ENCODE measurements around the gene FOXS1. TPM values are rescaled to one million over a fixed set of nuclear protein-coding genes. Genes with fewer than 3 reads are reported as not detected.

The FOXS1 gene
- polyA plus RNA-seq, 1 of the 3 experiments (the other 2 are of a cell fraction): 0.99 TPM

- Histone ChIP-seq H3K9ac (no peak overlapping the region), H3K79me2 (ENCODE audit: insufficient read depth) (no peaks in the 10 kb centered on the region), H3K27me3 (ENCODE audit: insufficient read depth) (no peaks in the 10 kb centered on the region), H3K9me3 (no peaks in the 10 kb centered on the region), H3K36me3 (replicated peaks in 1 of 2; ENCODE audit: control insufficient read depth in 1 of 2, insufficient read depth in 2 of 2, low read length in 1 of 2) (no peaks in the 10 kb centered on the region), H3F3A (replicated peaks; ENCODE audit: insufficient read depth) (peaks cover 34% of the 10 kb centered on the region), H2AFZ (ENCODE audit: low read depth) (no peak overlapping the region), H3K4me3 (ENCODE audit: low read depth in 2 of 2, low read length in 1 of 2) (no peak overlapping the region), H3K27ac (ENCODE audit: low read depth in 2 of 2, low read length in 1 of 2) (peak overlapping the region; percentile 62 to 88; a peak in 3 of 4 replicates), H4K20me1 (ENCODE audit: insufficient read depth) (no peaks in the 10 kb centered on the region), H3K4me2 (peak overlapping the region; percentile 30), H3K9me2 (no peaks in the 10 kb centered on the region), H3K4me1 (ENCODE audit: control insufficient read depth in 1 of 2, insufficient read depth in 2 of 2, low read depth in 1 of 2, low read length in 1 of 2) (peaks cover 37 to 51% of the 10 kb centered on the region in 2 experiments)
- ChIA-PET CTCF (interaction anchor here (1.2 to 15.5 kb wide), 10 partner anchors 11 to 273 kb away, joined by 3 to 174 read pairs (median 14); partner anchors contain the start of genes FOXS1 and PDRG1), POLR2A (no interaction called here)
- TF ChIP-seq RXRA (IDR thresholded peaks at IDR 0.05; ENCODE audit: borderline replicate concordance, low read depth) (peak; percentile 81; the same call in 1 of the 2 replicates), CHD2 (IDR thresholded peaks at IDR 0.05; ENCODE audit: low read length, partially characterized antibody) (peak; percentile 76), REST (IDR thresholded peaks at IDR 0.05; ENCODE audit: low read depth, low read length) (peak; percentile 58; the same call in 1 of the 2 replicates), JUND (IDR thresholded peaks at IDR 0.05) (peak; percentile 98), TCF12 (IDR thresholded peaks at IDR 0.05) (peak; percentile 98), GATA2 (CRISPR knock-in tag; IDR thresholded peaks at IDR 0.05) (no peak), TEAD4 (IDR thresholded peaks at IDR 0.05; ENCODE audit: borderline replicate concordance, insufficient read depth) (peak; percentile 81), POLR2AphosphoS5 (IDR thresholded peaks at IDR 0.05; ENCODE audit: low read depth, low read length) (peak; percentile 57; the same call in 1 of the 2 replicates), SMC3 (IDR thresholded peaks at IDR 0.05; ENCODE audit: low read depth, low read length) (no peak), PBX3 (IDR thresholded peaks at IDR 0.05) (peak; percentile 78), YY1 (IDR thresholded peaks at IDR 0.05; ENCODE audit: low read depth) (no peak), NFIC (IDR thresholded peaks at IDR 0.05; ENCODE audit: borderline replicate concordance) (peak; percentile 98), MEF2A (IDR thresholded peaks at IDR 0.05; ENCODE audit: borderline replicate concordance, low read depth) (no peak), RFX5 (IDR thresholded peaks at IDR 0.05; ENCODE audit: low read length) (no peak), EP300 (IDR thresholded peaks at IDR 0.05; ENCODE audit: borderline replicate concordance in 1 of 2, low read depth in 1 of 2, low read length in 1 of 2) (peak in 1 of 2 experiments; percentile 94; a peak in 3 of 4 replicates), FOXM1 (IDR thresholded peaks at IDR 0.05; ENCODE audit: low read depth) (peak; percentile 71; the same call in 1 of the 2 replicates), FOSL2 (IDR thresholded peaks at IDR 0.05; ENCODE audit: borderline replicate concordance, low read depth) (peak; percentile 99), MAX (IDR thresholded peaks at IDR 0.05; ENCODE audit: low read depth) (peak; percentile 93), NRF1 (IDR thresholded peaks at IDR 0.05; ENCODE audit: low read depth, low read length) (no peak), USF2 (IDR thresholded peaks at IDR 0.05; ENCODE audit: borderline replicate concordance, low read depth, low read length) (no peak), RAD21 (IDR thresholded peaks at IDR 0.05; ENCODE audit: low read length) (no peak)
- TF ChIP-seq, protein P1, sequence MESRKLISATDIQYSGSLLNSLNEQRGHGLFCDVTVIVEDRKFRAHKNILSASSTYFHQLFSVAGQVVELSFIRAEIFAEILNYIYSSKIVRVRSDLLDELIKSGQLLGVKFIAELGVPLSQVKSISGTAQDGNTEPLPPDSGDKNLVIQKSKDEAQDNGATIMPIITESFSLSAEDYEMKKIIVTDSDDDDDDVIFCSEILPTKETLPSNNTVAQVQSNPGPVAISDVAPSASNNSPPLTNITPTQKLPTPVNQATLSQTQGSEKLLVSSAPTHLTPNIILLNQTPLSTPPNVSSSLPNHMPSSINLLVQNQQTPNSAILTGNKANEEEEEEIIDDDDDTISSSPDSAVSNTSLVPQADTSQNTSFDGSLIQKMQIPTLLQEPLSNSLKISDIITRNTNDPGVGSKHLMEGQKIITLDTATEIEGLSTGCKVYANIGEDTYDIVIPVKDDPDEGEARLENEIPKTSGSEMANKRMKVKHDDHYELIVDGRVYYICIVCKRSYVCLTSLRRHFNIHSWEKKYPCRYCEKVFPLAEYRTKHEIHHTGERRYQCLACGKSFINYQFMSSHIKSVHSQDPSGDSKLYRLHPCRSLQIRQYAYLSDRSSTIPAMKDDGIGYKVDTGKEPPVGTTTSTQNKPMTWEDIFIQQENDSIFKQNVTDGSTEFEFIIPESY (IDR thresholded peaks at IDR 0.05; ENCODE audit: borderline replicate concordance, low read depth): peak; percentile 55; the same call in 1 of the 2 replicates
- TF ChIP-seq, protein P2, sequence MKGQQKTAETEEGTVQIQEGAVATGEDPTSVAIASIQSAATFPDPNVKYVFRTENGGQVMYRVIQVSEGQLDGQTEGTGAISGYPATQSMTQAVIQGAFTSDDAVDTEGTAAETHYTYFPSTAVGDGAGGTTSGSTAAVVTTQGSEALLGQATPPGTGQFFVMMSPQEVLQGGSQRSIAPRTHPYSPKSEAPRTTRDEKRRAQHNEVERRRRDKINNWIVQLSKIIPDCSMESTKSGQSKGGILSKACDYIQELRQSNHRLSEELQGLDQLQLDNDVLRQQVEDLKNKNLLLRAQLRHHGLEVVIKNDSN (IDR thresholded peaks at IDR 0.05; ENCODE audit: borderline replicate concordance, low read depth): peak; percentile 22; the same call in 1 of the 2 replicates
- WGBS (ENCODE audit: low lambda C conversion rate): 28% methylated on average over 5 of the region's 14 CpGs
- peak; percentile 57 for DNase-seq
Measured at GRCh38 chr20:31835977-31836852, 9.2 kb downstream of the FOXS1 start.
